ENCODE data around the gene KLHDC3.

KLHDC3 gene

GRCh38 chr6:43070028-43070632, 56.1 kb downstream of the KLHDC3 start:
- in situ Hi-C loops (cut with HindIII; ENCODE audit: low sequenced_read_pairs) = no loop called here
- TF ChIP-seq, protein P1, sequence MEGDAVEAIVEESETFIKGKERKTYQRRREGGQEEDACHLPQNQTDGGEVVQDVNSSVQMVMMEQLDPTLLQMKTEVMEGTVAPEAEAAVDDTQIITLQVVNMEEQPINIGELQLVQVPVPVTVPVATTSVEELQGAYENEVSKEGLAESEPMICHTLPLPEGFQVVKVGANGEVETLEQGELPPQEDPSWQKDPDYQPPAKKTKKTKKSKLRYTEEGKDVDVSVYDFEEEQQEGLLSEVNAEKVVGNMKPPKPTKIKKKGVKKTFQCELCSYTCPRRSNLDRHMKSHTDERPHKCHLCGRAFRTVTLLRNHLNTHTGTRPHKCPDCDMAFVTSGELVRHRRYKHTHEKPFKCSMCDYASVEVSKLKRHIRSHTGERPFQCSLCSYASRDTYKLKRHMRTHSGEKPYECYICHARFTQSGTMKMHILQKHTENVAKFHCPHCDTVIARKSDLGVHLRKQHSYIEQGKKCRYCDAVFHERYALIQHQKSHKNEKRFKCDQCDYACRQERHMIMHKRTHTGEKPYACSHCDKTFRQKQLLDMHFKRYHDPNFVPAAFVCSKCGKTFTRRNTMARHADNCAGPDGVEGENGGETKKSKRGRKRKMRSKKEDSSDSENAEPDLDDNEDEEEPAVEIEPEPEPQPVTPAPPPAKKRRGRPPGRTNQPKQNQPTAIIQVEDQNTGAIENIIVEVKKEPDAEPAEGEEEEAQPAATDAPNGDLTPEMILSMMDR (IDR thresholded peaks at IDR 0.05; ENCODE audit: low read depth, low read length) = peak; percentile 60
- H3K4me3 ChIP-seq (ENCODE audit: low read depth, low read length) = no peak overlapping the region
- peak; percentile 72 for DNase-seq (ENCODE audit: low read depth, low spot score)
